DOHH2 (cell line): Measurements from ENCODE around the gene CDHR2.

Experiments used
- CTCF ChIP-seq: fragments of 200-600 bp; sonication (generic); IDR thresholded peaks from one replicate; pipeline ENCODE4 v1.5.1; 2014; ENCODE audit warnings: antibody characterized with exemption, mild to moderate bottlenecking, low read depth, low read length; ENCODE audit not compliant: poor library complexity, severe bottlenecking
- EZH2phosphoT487 ChIP-seq: fragments of 200-600 bp; sonication (generic); IDR thresholded peaks from 2 replicates; pipeline ENCODE4 v1.6.1; 2017; ENCODE audit warnings: borderline replicate concordance, mild to moderate bottlenecking, antibody characterized with exemption, low read length, moderate library complexity, mixed read lengths

- TF ChIP-seq EZH2phosphoT487 (no peak), CTCF (no peak)
These were observed 32.2 kb downstream of the CDHR2 start for GRCh38 chr5:176581361-176581760.
